Measurements from ENCODE around the gene ACY1. TPM values are rescaled to one million over a fixed set of nuclear protein-coding genes. Genes with fewer than 3 reads are reported as not detected.

The ACY1 gene

GRCh38 chr3:52036829-52037228 is 53.5 kb downstream of the ACY1 start:
- no peaks in the 10 kb centered on the region for H3K79me1 ChIP-seq (ENCODE audit: low read length)
- no peak overlapping the region for H3K18ac ChIP-seq (ENCODE audit: low read length)
- no peaks in the 10 kb centered on the region for H3K79me2 ChIP-seq (ENCODE audit: control insufficient read depth, insufficient read depth, low read length)
- H3K4me2 ChIP-seq (ENCODE audit: low read length), result no peak overlapping the region
- H2BK120ac ChIP-seq (ENCODE audit: low read depth, low read length), result no peak overlapping the region
- peak; percentile 78 for DNase-seq
- no peak overlapping the region for H4K5ac ChIP-seq (ENCODE audit: low read length)
- no peak overlapping the region for H3K27ac ChIP-seq (ENCODE audit: low read depth, low read length)
- no peaks in the 10 kb centered on the region for H3K4me1 ChIP-seq (ENCODE audit: control insufficient read depth, low read depth, low read length)
- H3K4me3 ChIP-seq (ENCODE audit: low read length), result no peak overlapping the region
- no peak overlapping the region for H4K8ac ChIP-seq (ENCODE audit: low read depth, low read length)
- H2BK15ac ChIP-seq (replicated peaks; ENCODE audit: low read depth), result no peak overlapping the region
- no peak overlapping the region for H3K23ac ChIP-seq (ENCODE audit: low read length)
- H2BK5ac ChIP-seq (ENCODE audit: low read length), result no peak overlapping the region
- WGBS (ENCODE audit: extremely low coverage, insufficient coverage, low lambda C conversion rate), result no CpG with 5 or more reads among the region's 5 CpGs
- H3K56ac ChIP-seq (ENCODE audit: low read length), result no peak overlapping the region
- no peak overlapping the region for H3K4ac ChIP-seq (ENCODE audit: low read depth, low read length)
- H3K9ac ChIP-seq (ENCODE audit: low read length), result no peak overlapping the region
- no peaks in the 10 kb centered on the region for H3K36me3 ChIP-seq (ENCODE audit: control insufficient read depth, insufficient read depth, low read length)
- no peak overlapping the region for H2AK5ac ChIP-seq (ENCODE audit: low read length)
- no peaks in the 10 kb centered on the region for H3K27me3 ChIP-seq (ENCODE audit: insufficient read depth, low read length, poor library complexity)

GRCh38 chr3:52037291-52037690 is 54.0 kb downstream of the ACY1 start:
- no peak overlapping the region for H2BK120ac ChIP-seq (ENCODE audit: low read depth, low read length)
- H3K18ac ChIP-seq (ENCODE audit: low read length), result no peak overlapping the region
- H4K5ac ChIP-seq (ENCODE audit: low read length), result no peak overlapping the region
- H3K79me2 ChIP-seq (ENCODE audit: control insufficient read depth, insufficient read depth, low read length), result no peaks in the 10 kb centered on the region
- no peak overlapping the region for H3K23ac ChIP-seq (ENCODE audit: low read length)
- no peak overlapping the region for H2BK5ac ChIP-seq (ENCODE audit: low read length)
- H2AK5ac ChIP-seq (ENCODE audit: low read length), result no peak overlapping the region
- H4K8ac ChIP-seq (ENCODE audit: low read depth, low read length), result no peak overlapping the region
- no peak overlapping the region for H3K27ac ChIP-seq (ENCODE audit: low read depth, low read length)
- no peak for DNase-seq
- no peak overlapping the region for H3K4me2 ChIP-seq (ENCODE audit: low read length)
- no peaks in the 10 kb centered on the region for H3K4me1 ChIP-seq (ENCODE audit: control insufficient read depth, low read depth, low read length)
- no peaks in the 10 kb centered on the region for H3K79me1 ChIP-seq (ENCODE audit: low read length)
- no peak overlapping the region for H3K4ac ChIP-seq (ENCODE audit: low read depth, low read length)
- no peak overlapping the region for H3K9ac ChIP-seq (ENCODE audit: low read length)
- no peaks in the 10 kb centered on the region for H3K27me3 ChIP-seq (ENCODE audit: insufficient read depth, low read length, poor library complexity)
- no peaks in the 10 kb centered on the region for H3K36me3 ChIP-seq (ENCODE audit: control insufficient read depth, insufficient read depth, low read length)
- H2BK15ac ChIP-seq (replicated peaks; ENCODE audit: low read depth), result no peak overlapping the region
- H3K4me3 ChIP-seq (ENCODE audit: low read length), result no peak overlapping the region
- WGBS (ENCODE audit: extremely low coverage, insufficient coverage, low lambda C conversion rate), result no CpG with 5 or more reads among the region's 4 CpGs
- no peak overlapping the region for H3K56ac ChIP-seq (ENCODE audit: low read length)

GRCh38 chr3:52038227-52038626 is 54.9 kb downstream of the ACY1 start:
- Histone ChIP-seq H3K23ac (ENCODE audit: low read length) (no peak overlapping the region), H3K9ac (ENCODE audit: low read length) (no peak overlapping the region), H2BK5ac (ENCODE audit: low read length) (no peak overlapping the region), H3K4me3 (ENCODE audit: low read length) (no peak overlapping the region), H2BK120ac (ENCODE audit: low read depth, low read length) (no peak overlapping the region), H3K4me1 (ENCODE audit: control insufficient read depth, low read depth, low read length) (no peaks in the 10 kb centered on the region), H3K4me2 (ENCODE audit: low read length) (no peak overlapping the region), H3K4ac (ENCODE audit: low read depth, low read length) (no peak overlapping the region), H4K8ac (ENCODE audit: low read depth, low read length) (no peak overlapping the region), H4K5ac (ENCODE audit: low read length) (no peak overlapping the region), H3K27me3 (ENCODE audit: insufficient read depth, low read length, poor library complexity) (no peaks in the 10 kb centered on the region), H3K18ac (ENCODE audit: low read length) (no peak overlapping the region), H3K27ac (ENCODE audit: low read depth, low read length) (no peak overlapping the region), H2BK15ac (replicated peaks; ENCODE audit: low read depth) (no peak overlapping the region), H2AK5ac (ENCODE audit: low read length) (no peak overlapping the region), H3K56ac (ENCODE audit: low read length) (no peak overlapping the region), H3K79me1 (ENCODE audit: low read length) (no peaks in the 10 kb centered on the region), H3K36me3 (ENCODE audit: control insufficient read depth, insufficient read depth, low read length) (no peaks in the 10 kb centered on the region), H3K79me2 (ENCODE audit: control insufficient read depth, insufficient read depth, low read length) (no peaks in the 10 kb centered on the region)
- no CpG with 5 or more reads among the region's 6 CpGs for WGBS (ENCODE audit: extremely low coverage, insufficient coverage, low lambda C conversion rate)
- no peak for DNase-seq

Small RNAs within 50 kb of the gene (small RNA-seq; reads per million reads assigned to genes)
- not detected for gene AC115284.1 (ENCODE audit: insufficient read depth)

All from mesendoderm (in vitro differentiated cells).